Neural cell (in vitro differentiated cells): ENCODE results near the gene SLC4A2.

Source experiments
- EZH2 ChIP-seq: fragments of 200-600, 300-800 bp; shearing (Covaris generic), sonication (generic); IDR thresholded peaks from 2 replicates; pipeline ENCODE4 v1.6.1; 2014; ENCODE audit warnings: antibody characterized with exemption, low read length, borderline replicate concordance, mild to moderate bottlenecking; ENCODE audit not compliant: insufficient read depth, poor library complexity, severe bottlenecking
- TF ChIP-seq, protein P1 (sequence below): fragments of 450-650 bp; IDR thresholded peaks from 2 replicates; pipeline ENCODE4 v1.5.1; 2014; ENCODE audit warnings: antibody characterized with exemption, mild to moderate bottlenecking, moderate library complexity; ENCODE audit not compliant: poor library complexity, severe bottlenecking

DNA sequence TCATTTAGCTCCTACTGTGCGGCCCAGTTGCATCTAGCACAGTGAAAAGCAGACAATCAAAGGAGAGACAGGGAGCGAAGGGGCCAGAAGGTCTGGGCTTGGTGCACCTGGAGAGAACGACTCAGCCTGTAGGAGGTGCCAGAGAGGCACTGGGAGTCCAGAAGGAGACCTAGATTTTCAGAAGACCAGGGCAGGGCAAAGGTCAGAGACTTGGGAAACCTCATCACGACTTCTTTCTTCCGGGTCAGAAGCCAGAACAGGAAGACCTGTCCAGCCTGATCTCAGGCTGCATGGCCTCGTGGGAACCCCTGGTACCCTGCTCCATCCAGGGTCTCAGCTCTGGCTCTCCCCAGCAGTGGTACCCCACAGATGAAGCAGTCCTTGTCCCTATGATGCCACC, 32.0 kb downstream of the SLC4A2 start:
- TF ChIP-seq EZH2, result no peak
- TF ChIP-seq, protein P1, sequence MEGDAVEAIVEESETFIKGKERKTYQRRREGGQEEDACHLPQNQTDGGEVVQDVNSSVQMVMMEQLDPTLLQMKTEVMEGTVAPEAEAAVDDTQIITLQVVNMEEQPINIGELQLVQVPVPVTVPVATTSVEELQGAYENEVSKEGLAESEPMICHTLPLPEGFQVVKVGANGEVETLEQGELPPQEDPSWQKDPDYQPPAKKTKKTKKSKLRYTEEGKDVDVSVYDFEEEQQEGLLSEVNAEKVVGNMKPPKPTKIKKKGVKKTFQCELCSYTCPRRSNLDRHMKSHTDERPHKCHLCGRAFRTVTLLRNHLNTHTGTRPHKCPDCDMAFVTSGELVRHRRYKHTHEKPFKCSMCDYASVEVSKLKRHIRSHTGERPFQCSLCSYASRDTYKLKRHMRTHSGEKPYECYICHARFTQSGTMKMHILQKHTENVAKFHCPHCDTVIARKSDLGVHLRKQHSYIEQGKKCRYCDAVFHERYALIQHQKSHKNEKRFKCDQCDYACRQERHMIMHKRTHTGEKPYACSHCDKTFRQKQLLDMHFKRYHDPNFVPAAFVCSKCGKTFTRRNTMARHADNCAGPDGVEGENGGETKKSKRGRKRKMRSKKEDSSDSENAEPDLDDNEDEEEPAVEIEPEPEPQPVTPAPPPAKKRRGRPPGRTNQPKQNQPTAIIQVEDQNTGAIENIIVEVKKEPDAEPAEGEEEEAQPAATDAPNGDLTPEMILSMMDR, result no peak
